IPS DF 19.7 (cell line): ENCODE results near the gene MOXD1.

ENCODE experiments used
- DNase-seq: peaks from one replicate; pipeline ENCODE4 v3.0.0-alpha.2; 2013; ENCODE audit warnings: low read depth, low spot score

MOXD1 gene

DNA sequence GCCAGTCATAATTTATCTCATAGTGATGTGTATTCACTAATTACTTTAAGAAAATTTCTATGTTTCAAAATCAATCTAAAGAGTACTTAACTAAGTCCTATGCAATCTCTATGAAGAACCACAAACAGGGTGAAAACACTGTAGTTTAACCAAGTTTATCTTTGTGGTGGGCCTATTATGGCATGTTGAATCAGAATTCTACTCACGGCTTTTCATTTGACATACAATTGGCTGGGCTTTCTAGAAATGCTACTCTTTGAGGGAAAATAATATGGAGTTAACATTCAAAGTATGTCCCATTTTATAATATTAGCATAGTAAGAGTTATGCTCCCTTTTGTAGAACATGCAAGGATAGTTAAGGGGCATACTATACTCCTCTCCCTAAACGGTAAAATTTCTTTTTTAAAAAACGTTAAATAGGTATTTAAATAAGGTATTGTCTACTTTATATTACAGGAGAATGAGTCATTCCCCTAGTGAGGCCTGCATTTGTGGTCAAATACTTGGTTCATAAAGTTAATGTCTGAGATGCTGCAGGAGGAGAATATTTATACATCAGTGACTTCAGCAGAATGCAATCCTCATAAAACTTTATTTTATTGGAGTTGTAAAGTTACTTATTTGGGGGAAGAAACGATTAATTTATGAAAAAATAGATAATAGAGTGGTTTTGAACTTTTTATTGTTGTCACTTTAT lies 1.8 kb downstream of the MOXD1 start:
- no peak for DNase-seq

DNA sequence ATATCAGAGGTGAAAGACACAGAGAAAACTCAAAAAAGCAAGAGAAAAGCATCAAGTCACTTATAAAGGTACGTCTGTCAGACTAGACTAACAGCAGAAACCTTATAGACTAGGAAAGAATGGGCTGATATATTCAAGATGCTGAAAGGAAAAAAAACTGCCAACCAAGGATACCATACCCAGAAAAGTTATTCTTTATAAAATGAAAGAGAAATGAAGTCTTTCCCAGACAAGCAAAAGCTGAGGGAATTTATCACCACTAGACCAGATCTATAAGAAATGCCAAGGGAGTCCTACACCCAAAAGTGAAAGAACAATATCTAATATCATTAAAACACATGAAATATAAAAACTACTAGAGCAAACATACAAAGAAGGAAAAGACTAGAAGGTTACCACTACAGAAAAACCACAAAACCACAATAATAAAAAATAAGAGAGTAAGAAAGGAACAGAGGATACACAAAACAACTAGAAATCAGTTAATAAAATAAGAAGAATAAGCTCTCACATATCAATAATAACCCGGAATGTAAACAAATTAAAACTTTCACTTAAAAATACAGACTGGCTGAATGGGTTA lies 6.2 kb downstream of the MOXD1 start:
- DNase-seq: no peak

DNA sequence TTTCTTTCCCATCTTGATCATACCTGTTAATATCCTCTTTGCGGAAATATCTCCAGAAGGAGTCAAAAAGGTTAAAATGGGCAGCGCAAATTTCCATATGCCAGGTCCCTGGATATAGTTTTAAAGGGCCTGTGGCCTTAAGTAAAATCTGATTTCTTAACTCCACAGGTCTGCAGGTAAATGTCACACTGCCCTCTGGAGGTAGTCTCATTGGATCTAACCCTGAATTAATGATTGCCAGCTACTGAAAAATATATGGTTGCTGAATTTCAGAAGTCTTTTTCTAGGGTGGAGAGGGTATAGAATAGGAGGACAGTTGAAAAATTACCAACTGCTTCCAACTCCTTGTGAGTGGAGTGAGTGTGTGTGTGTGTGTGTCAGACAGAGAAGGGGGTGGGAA lies 8.5 kb downstream of the MOXD1 start:
- no peak for DNase-seq

DNA sequence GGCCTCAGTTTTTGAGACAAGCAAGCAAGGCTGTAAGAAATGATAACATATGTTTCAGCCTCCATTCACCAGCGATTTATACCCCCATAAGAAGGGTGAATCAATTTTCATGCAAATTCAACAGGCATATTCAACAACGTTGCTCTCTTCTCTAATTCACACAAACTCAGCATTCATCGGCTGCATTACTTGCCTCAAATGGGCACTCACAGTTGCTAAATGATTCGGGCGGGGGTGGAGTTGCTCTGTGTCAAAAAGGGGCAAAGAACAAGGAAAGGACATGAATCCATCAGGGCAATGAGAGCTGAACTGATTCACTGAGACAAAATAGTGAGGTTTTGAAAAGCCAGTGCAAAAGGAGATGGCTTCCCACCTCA lies 9.0 kb downstream of the MOXD1 start:
- no peak for DNase-seq

DNA sequence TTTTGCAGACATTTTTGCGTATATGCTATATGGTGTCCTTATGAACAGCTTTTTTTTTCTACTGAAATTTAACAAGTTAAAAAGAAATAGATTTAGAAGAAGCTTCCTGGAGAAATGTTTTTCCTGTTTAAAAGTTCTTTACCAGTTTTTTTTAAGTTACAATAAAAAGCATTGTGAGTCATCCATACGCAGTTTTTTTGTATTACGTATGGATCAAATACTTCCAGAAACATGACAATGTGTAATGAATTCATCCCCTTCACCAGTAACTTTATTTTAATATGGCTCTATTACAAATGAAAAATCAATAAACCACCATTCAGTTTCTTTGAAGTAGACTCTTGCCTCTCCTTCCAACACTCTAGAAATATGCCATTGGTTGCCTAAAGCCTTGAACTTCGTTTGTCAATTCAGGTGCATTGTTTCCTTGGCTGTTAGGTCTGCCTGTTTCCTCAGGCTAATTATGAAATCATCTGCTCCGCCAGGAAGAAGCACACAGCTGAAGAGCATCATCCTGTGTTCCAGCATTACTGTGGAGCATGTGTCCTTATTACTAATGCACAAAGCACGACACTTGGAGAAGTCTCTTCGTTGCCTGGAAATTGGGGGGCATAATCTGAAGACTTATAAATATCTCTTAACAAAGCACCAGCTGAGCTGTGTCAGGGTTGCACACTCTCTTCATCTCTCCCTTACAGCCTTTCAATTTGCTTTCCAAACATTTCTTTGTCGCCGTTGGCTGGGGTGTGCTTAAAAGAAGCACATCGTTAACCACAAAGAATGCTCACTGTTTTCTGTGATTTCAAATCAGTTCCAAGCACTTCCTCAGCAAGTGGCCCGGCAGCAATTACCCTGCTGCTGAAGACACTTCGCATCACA lies 9.6 kb downstream of the MOXD1 start:
- no peak for DNase-seq

DNA sequence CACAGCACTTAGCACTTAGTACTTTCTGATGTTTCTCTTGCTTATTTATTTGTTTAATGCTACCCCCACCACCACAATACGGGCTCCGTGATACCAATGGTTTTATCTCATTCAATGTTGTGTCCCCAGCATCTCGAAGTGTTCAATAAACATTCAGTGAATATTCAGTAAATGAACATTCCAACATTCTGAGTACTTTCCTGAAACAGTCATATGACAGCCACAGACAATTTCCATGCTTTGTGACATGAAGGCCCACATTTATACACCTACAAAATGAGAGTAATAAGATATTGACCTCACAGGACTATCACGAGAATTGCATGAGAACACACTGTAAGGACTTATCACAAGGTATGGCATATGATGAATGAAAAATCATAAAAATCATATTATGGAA lies 10.8 kb downstream of the MOXD1 start:
- DNase-seq: no peak

DNA sequence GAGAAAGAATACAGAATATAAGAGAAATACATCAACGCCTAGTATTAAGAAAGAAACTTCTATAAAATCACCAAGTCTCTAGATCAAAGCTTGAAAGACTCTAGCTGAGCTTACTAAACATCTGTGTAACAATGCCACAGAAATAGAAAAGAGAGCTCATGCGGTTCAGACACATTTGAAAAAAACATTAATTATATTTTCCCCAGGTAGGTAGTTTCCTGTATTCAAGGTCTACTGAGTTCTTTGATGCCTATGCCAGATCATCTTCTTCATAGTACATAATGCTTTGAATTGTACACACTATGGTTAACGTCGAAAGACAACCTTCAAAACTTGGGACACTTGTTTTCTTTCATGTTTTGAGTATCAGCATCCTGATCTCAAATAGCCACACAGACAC lies 11.3 kb downstream of the MOXD1 start:
- DNase-seq: no peak

DNA sequence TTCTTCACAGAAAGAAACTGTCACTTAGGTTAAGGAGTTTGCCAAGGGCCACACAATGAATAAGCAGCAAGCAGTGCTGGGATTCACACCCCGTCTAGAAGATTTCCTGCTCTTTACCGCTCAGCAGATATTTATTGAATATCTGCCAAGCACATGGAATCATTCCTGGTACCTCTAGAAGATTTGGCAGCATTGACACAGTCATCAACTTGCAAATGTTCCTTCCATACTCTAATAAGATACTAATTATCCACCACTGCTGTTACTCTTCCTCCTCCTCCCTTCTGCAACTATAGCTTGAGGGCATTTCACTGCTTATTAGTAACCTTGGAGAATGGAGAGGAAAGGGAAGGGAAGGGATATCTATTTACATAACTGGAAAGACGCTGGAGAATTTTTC lies 13.0 kb downstream of the MOXD1 start:
- no peak for DNase-seq

DNA sequence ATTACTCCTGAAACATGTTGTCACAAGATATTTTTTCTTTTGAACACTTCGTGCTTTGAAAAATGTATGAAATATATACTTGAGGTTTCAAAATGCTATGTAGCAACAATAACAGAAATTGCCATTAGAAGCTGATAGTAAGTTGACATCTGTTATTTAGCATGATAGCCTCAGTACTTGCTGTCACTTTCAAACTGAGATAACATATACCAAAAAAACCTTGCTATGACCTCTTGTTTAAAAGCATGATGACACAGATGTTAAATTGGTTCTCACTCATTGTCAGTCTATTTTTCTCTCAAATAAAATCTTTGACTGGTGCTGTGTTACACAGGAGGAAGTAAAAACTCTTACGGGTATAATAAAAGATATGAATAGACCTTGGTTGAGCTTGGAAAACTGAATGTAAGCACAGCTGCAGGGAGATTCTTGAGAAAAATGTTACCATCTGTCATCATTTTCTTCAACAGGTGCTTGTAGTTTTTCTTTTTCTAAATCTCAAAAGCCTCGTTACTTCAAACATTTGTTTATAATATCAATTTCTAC lies 18.6 kb downstream of the MOXD1 start:
- no peak for DNase-seq

DNA sequence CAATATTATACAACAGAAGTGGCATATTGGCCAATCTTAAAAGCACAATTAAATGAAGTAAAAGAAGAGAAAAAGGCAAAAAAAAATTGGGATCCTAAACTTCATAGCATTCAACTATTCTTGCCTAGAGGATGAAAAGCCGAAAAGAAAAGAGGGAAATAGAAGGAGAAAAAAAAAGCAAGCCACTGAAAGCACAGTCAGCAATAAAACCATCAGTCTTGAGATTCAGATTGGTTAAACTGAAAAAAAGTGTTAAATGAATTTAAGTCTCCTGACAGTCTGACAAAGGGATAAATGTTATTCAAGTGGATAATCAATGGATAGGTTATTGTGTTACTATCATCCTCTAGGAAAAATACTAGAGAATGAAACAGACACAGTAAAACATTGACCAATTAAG lies 19.9 kb downstream of the MOXD1 start:
- DNase-seq: no peak

DNA sequence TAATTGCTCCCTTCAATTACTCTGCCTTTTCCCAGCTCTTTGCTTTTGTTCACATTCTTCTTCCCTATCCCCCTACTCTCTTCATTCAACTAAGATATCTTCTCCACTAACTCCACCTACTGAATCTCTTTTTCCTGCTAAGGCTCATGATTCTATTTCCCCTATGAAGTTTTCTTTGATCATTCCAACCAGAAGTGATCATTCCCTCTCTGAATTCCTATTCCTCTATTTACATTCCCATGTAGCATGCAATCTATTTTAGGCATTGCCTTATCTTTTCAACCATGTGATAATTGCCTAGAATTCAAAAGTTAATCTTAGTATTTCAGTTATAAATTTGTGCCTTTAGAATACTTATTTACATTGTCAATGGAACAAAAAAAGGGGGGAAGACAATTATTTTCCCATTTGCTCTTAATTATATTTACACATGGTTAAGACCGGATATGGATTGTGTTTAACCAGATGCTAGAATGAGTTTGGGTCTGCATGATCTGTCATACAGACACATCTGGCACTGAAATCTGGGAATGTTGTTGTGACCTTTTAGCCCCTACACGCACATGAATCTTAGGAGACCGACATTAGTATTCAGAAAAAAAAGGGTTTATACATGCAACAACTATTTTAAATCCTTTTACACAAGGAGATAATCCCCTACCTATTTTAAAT lies 20.8 kb downstream of the MOXD1 start:
- DNase-seq: no peak

DNA sequence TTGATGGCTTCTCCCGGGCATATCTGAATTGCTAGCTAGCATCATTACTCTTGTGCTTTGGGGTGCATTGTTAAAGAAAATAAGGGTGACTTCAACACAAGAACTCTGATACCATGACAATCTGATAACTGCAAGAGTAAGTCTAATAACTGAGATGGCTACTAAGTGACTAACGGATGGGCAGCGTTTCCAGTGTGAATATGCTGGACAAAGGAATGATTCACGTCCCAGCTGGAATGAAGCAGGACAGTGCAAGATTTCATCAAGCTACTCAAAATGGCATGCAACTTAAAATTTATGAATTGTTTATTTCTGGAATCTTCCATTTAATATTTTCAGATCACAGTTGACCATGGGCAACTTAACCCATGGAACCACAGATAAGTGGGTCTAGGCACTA lies 31.7 kb downstream of the MOXD1 start:
- DNase-seq: no peak

DNA sequence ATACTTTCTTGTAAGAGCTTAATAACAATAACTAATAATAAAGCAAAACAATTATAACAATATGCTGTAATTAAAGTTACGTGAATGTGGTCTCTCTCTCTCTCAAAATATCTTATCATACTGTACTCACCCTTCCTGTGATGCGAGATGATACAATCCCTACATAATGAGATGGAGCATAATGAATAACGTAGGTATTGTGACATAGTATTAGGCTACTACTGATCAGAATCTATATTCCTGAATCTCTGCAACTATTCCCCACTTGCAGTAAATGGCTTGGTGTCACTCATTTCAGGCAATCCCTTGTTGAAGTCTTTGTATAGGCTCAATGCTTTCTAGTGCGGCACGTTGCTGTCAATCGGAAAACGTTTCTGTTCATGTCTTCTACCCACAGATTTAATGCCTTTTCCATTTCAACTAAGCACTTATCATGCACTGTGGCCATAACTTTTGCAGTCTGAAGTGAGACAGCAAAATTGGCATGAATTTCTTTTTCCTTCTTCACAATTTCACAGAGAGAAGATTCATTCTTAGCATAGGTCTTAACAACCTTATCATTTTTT lies 32.3 kb downstream of the MOXD1 start:
- DNase-seq: no peak

DNA sequence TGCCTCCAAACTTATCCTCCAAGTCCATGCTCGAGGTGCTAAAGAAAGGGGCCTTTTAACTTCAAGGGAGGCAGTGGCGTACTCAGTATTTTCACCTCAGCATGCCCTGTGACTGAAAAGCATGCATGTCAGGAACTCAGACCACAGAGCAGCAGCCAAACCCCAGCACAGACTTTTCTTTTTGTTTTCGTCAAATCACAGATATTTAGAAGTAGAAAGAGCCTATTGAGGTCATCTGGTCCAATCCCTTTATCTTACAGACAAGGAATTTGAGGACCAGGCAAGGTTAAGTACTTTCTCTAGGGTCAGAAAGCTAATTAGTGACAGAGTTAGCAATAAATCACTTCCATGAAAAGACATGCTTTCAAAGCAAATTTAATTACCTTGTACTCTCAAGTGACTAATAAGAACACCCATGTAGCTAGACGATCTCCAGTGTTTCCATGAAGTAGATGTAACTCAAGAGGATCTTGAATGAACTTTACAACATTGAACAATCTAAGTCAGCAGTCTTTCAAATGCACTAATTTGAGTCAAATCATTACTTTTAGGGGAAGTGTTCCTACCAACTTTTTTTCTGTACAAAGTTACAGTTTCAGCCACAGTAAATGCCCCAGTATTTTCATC lies 35.9 kb downstream of the MOXD1 start:
- no peak for DNase-seq

DNA sequence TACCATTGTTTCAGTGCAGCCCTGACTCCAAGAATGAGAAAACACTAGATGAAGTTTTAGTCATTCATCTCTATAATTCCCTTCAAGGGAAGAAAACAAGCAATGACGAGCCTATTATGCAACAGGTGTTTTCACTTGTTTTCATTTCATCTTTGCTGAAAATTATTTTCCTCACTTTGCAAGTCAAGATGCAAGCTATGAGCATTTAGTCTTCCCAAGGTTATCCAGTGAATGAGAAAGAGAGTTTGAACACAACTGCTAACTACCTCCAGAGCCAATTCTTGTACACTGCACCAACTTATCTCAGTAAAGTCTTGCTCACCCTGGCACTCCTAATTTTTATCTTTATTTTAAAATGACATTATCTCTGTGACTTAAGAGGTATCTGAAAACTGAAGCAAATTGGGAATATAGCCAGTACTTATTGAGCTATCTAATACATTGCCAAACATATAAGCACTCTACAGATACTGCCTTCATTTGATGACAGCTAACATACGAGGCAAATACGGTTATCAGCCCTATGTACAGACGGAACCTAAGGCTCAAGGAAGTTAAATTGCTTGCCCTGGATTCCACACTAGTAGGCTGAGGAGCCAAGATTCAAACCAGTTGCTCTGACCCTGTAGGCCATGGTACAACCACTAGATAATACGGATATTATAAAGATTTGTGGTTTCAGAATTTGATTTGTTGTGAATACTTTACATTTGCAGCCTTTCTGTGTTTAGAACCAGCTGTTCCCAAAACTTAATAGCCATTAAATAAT lies 36.8 kb downstream of the MOXD1 start:
- DNase-seq: no peak

DNA sequence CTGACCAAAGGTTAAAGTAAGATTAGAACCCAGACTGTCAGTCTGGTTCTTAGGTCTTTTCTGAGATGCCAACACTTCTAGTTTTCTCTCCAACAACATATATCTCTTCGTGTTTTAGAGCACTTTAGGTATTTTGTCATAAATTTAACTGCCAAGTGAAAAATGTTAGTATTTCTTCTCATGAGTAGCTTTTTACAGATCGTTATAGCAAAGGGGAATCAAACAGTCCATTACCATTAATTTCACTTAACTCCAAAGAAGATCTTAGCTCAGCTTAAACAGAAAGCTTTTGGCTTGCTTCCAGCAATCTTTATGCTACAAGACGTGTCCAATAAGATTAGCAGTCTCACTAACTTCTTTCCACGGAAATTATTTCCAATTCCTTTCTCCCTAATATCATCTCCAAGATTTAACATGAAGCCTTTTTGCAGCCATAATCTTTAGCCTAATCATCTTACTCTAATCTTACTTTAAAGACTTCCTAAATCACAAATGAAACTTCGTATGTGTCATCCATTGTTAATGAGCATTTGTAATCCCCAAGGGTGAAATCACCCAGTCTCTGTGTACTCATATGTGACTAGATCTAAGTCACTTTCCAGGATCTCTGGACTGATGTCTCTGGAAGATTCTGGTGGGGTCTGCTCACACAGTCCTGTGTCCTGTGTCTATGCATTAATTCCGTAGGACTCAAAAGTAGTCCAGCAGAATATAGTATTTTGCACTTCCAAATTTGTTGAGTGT lies 38.7 kb downstream of the MOXD1 start:
- no peak for DNase-seq

DNA sequence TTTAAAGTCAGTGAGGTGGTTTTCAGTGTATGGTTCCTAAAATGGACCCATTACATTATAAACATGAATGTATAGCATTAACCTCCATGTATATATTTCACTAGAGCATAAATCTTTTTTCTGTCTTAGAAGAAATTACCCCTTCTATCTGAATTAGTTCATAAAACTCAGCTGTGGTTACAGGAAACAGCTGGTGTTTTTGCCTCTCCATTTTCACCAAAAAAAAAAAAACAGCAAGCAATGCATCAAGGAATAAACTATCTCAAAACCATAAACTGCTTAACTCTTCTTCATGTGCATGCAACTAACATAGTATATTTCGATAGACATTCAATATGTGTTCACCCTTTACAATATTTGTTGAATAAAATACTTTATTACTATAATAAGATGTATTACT lies 40.2 kb downstream of the MOXD1 start:
- no peak for DNase-seq

DNA sequence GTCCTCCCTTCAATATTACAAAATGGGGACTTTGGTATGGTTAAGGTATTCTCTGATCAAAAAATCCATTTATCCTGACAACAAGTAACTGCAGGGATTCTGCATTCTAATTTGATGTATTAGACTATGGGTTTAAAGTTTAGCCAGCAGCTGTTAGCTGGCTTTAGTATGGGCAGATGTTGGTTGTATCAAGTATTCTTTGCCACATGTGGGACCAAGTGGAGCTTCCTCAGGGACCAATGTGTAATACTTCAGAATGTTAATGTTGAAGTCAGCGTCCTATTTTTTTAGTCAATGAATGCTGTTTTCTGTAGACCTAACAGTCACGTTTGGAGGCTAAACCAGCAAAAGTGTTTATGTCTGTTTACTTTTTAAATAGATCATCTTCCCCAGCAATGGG lies 41.4 kb downstream of the MOXD1 start:
- DNase-seq: no peak

DNA sequence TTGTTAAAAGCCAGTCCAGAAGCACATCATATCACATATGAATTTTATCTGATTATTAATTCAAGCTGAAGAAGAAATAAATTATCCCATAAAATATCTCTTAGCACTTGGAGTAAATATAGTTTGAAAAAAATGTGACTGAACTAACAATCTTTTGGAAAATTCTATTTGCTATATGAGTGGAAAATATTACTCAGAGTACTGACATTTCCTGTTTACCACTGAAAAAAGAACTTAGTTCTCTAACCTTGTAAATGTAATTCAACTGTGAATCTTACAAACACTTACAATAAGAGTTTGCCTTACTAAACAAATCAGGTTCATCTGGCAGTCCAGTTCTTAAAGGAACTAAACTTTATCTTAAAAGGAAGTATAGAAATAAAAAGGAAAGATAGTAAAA lies 44.2 kb downstream of the MOXD1 start:
- no peak for DNase-seq
